Endothelial cell (in vitro differentiated cells): ENCODE measurements around the gene ZFP37. TPM values are rescaled to one million over a fixed set of nuclear protein-coding genes. Genes with fewer than 3 reads are reported as not detected.
A peak's percentile ranks its signal among the peaks of the same experiment; 100 is the strongest.

ENCODE experiments used
- DNase-seq: peaks from one replicate; pipeline ENCODE4 v3.0.0; 2021; ENCODE audit warnings: low spot score
- H3K27ac Mint-ChIP-seq: one replicate; pipeline ENCODE4 v1.8.0; 2021; ENCODE audit warnings: mixed read lengths, inconsistent platforms; ENCODE audit not compliant: unreplicated experiment
- H3K27me3 Mint-ChIP-seq: one replicate; pipeline ENCODE4 v1.8.0; 2021; ENCODE audit warnings: mild to moderate bottlenecking, moderate library complexity, mixed read lengths, inconsistent platforms; ENCODE audit not compliant: unreplicated experiment
- H3K36me3 Mint-ChIP-seq: one replicate; pipeline ENCODE4 v1.8.0; 2021; ENCODE audit warnings: mild to moderate bottlenecking, low read depth, mixed read lengths, inconsistent platforms; ENCODE audit not compliant: unreplicated experiment
- H3K4me1 Mint-ChIP-seq: one replicate; pipeline ENCODE4 v1.8.0; 2021; ENCODE audit warnings: mild to moderate bottlenecking, mixed read lengths, inconsistent platforms; ENCODE audit not compliant: unreplicated experiment
- H3K4me3 Mint-ChIP-seq: one replicate; pipeline ENCODE4 v1.8.0; 2021; ENCODE audit warnings: mild to moderate bottlenecking, mixed read lengths, inconsistent platforms; ENCODE audit not compliant: unreplicated experiment
- H3K9me3 Mint-ChIP-seq: one replicate; pipeline ENCODE4 v1.8.0; 2021; ENCODE audit warnings: mixed read lengths, inconsistent platforms; ENCODE audit not compliant: unreplicated experiment
- total RNA-seq: library from RNA; stranded (reverse); fragmentation: NEBNext Ultra II Directional; extraction: Animal tissue kit (Norgen Biotek cat#: 25700); gene quantifications from one replicate; pipeline ENCODE4 v1.2.1, GENCODE V29; 2021; ENCODE audit not compliant: unreplicated experiment
- TF ChIP-seq, protein P1 (sequence below): fragments of 200-600 bp; sonication (generic); IDR thresholded peaks from one replicate; pipeline ENCODE4 v1.5.0; 2021; ENCODE audit warnings: antibody characterized with exemption; ENCODE audit not compliant: unreplicated experiment

ZFP37 gene
- total RNA-seq, 1 donor from 2014 or later: 4.2 TPM

DNA sequence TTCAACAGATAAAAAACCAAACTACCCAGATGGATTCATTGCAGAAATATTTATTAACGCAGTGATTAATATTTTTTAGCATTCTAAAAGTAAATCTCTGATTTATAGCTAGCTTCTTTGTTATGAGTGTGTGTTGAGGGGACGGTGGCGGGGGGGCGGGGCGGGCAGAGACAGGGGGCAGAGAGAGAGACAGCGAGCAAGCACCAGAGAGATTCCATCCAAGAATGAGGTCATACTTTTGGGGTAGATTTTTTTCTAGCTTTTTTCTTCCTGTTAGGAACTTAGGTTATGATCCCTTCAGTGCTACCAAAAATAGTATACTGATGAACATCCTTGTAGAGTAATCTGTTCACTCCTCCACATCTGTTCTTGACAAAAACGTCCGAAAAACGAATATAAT, 44.0 kb downstream of the ZFP37 start:
- no peak for DNase-seq
- no peaks in the 10 kb centered on the region for H3K27me3 Mint-ChIP-seq
- H3K9me3 Mint-ChIP-seq: peaks cover 6% of the 10 kb centered on the region
- no peak overlapping the region for H3K27ac Mint-ChIP-seq
- no peaks in the 10 kb centered on the region for H3K4me1 Mint-ChIP-seq
- H3K4me3 Mint-ChIP-seq: peak overlapping the region; percentile 91
- TF ChIP-seq, protein P1, sequence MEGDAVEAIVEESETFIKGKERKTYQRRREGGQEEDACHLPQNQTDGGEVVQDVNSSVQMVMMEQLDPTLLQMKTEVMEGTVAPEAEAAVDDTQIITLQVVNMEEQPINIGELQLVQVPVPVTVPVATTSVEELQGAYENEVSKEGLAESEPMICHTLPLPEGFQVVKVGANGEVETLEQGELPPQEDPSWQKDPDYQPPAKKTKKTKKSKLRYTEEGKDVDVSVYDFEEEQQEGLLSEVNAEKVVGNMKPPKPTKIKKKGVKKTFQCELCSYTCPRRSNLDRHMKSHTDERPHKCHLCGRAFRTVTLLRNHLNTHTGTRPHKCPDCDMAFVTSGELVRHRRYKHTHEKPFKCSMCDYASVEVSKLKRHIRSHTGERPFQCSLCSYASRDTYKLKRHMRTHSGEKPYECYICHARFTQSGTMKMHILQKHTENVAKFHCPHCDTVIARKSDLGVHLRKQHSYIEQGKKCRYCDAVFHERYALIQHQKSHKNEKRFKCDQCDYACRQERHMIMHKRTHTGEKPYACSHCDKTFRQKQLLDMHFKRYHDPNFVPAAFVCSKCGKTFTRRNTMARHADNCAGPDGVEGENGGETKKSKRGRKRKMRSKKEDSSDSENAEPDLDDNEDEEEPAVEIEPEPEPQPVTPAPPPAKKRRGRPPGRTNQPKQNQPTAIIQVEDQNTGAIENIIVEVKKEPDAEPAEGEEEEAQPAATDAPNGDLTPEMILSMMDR: no peak
- H3K36me3 Mint-ChIP-seq: peaks cover 14% of the 10 kb centered on the region

GRCh38 chr9:113011911-113012381, 44.6 kb downstream of the ZFP37 start, which contains the start of gene ZNF883:
ZNF883 (minus strand) TSS chr9:113012192.
- H3K36me3 Mint-ChIP-seq: peaks cover 19% of the 10 kb centered on the region
- peak within 1 kb of the TSS; percentile 91 for H3K4me3 Mint-ChIP-seq
- no peaks in the 10 kb centered on the region for H3K4me1 Mint-ChIP-seq
- TF ChIP-seq, protein P1: no peak
- peaks cover 6% of the 10 kb centered on the region for H3K9me3 Mint-ChIP-seq
- DNase-seq: peak; percentile 59
- no peak within 1 kb of the TSS for H3K27ac Mint-ChIP-seq
- no peaks in the 10 kb centered on the region for H3K27me3 Mint-ChIP-seq

- Mint-ChIP-seq H3K27ac (no peak overlapping the region), H3K36me3 (peaks cover 50% of the 10 kb centered on the region), H3K27me3 (no peaks in the 10 kb centered on the region), H3K4me1 (no peaks in the 10 kb centered on the region), H3K9me3 (peaks cover 16% of the 10 kb centered on the region), H3K4me3 (no peak overlapping the region)
- TF ChIP-seq, protein P1: no peak
- DNase-seq: no peak
Measured at GRCh38 chr9:113005777-113006176, 50.7 kb downstream of the ZFP37 start.

DNA sequence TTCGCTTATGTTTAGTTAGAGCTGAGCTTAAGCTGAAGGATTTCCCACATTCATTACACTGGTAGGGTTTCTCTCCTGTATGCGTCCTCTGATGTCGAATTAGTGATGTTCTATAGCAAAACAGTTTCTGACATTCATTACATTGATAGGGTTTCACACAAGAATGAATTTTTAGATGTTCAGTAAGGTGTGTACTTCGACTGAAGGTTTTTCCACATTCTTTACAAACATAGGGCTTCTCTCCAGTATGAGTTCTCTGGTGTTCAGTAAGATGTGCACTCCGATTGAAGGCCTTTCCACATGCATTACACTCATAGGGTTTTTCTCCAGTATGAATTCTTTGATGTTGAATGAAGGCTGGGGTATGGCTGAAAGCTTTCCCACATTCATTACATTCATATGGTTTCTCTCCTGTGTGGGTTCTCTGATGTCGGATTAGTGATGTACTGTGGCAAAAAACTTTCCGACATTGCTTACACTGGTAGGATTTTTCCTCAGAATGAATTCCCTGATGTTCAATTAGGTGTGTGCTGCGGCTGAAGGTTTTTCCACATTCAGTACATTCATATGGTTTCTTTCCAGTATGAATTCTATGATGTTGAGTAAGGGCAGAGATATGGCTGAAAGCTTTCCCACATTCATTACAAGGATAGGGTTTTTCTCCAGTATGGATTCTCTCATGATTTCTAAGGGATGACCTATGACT, 59.1 kb downstream of the ZFP37 start:
- no peak for DNase-seq
- Mint-ChIP-seq H3K27me3 (peaks cover 5% of the 10 kb centered on the region), H3K27ac (no peak overlapping the region), H3K36me3 (peaks cover 63% of the 10 kb centered on the region), H3K4me1 (no peaks in the 10 kb centered on the region), H3K9me3 (peaks cover 52% of the 10 kb centered on the region), H3K4me3 (peak overlapping the region; percentile 40)
- TF ChIP-seq, protein P1: no peak

Other genes with a start within 250 kb of the ZFP37 start
- not detected for gene SLC46A2, start 165.8 kb downstream of the ZFP37 start, total RNA-seq
- 6.1 TPM for gene ZNF883, start 44.5 kb downstream of the ZFP37 start, total RNA-seq
- 2.1 TPM for gene SLC31A2, start 94.3 kb upstream of the ZFP37 start, total RNA-seq
- 30.2 TPM for gene FKBP15, start 164.6 kb upstream of the ZFP37 start, total RNA-seq
- 23.2 TPM for gene SLC31A1, start 164.8 kb upstream of the ZFP37 start, total RNA-seq
- 27.0 TPM for gene CDC26, start 218.8 kb upstream of the ZFP37 start, total RNA-seq
- gene PRPF4, start 218.9 kb upstream of the ZFP37 start, total RNA-seq: 20.5 TPM
- gene RNF183, start 246.7 kb upstream of the ZFP37 start, total RNA-seq: not detected